Measurements from ENCODE around the gene TMEM129.
"Not testable (repeated sequence)": the region's sequence is repeated elsewhere in the genome, so short reads cannot be mapped to it uniquely, and the experiment has no call there.

Gene TMEM129

DNA sequence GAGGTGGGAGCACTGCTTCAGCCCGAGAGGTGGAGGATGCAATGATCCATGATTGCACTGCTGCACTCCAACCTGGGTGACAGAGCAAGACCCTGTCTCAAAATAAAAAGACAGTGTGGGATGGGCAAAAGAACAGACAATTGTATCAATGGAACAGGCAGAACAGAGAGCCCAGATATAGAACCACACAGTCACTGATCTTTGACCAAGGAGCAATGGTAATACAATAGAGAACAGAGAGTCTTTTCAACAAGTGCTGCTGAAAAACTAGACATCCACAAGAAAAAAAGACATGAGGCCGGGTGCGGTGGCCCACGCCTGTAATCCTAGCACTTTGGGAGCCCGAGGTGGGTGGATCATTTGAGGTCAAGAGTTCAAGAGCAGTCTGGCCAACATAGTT, 42.9 kb downstream of the TMEM129 start:
- Histone ChIP-seq H3K27me3 (ENCODE audit: control insufficient read depth, insufficient read depth, low read length, poor library complexity, severe bottlenecking) (peaks cover 12% of the 10 kb centered on the region), H3K36me3 (ENCODE audit: control insufficient read depth, insufficient read depth, low read length) (no peaks in the 10 kb centered on the region), H3K27ac (ENCODE audit: insufficient read depth, low read depth, low read length, poor library complexity, severe bottlenecking) (no peak overlapping the region), H3K4me1 (ENCODE audit: control insufficient read depth, insufficient read depth, low read length) (peaks cover 8% of the 10 kb centered on the region), H3K4me3 (ENCODE audit: insufficient read depth, low read depth, low read length) (no peak overlapping the region), H3K9me3 (ENCODE audit: control insufficient read depth, low read length) (no peaks in the 10 kb centered on the region)
- WGBS, 2 experiments, result 89 to 91% methylated on average over 5 of the region's 5 CpGs

DNA sequence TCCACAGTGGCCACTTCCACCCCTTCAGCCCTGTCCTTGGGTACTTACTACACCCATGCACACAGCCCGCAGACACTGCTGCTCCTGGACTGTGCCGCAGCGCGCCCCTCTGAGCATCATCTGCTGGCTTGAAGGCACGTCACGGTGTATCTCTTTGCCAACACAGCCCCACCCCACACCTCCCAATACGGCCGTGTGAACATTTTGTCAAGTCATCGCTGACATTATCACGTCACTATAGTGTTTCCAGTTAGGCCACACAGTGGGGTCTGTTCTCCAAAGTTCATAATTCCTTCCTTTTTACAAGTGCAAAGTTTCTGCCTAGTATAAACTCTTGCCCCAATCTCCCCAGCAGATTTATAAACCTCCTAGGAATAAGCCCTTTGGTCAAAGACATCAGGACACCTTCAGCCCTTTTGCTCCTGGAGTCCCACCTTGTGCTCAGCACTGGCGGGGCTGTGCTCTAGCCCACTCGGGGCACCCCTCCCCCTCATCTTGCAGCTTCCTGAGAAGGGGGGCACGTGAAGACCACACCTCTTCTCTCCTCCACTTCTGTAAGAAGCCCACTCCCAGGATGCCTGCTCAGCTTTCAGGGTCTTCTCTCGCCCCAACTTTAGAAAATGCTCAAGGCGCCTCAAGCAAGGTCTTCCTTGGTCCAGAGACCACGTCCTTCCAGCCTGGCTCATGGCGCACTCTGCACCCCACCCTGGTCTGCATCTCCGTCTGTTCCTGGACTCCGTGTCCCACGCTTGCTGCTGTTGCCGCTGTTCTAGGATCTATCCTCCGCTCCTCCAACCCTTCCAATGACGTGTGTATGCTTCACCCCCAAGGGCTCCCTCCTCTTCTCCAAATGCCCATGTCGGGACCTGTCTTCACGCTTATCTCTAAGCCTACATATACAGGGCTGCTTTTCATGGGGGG, 44.3 kb downstream of the TMEM129 start:
- Histone ChIP-seq H3K27me3 (ENCODE audit: control insufficient read depth, insufficient read depth, low read length, poor library complexity, severe bottlenecking) (no peaks in the 10 kb centered on the region), H3K9me3 (ENCODE audit: control insufficient read depth, low read length) (no peaks in the 10 kb centered on the region), H3K4me3 (ENCODE audit: insufficient read depth, low read depth, low read length) (no peak overlapping the region), H3K27ac (ENCODE audit: insufficient read depth, low read depth, low read length, poor library complexity, severe bottlenecking) (no peak overlapping the region), H3K4me1 (ENCODE audit: control insufficient read depth, insufficient read depth, low read length) (no peaks in the 10 kb centered on the region), H3K36me3 (ENCODE audit: control insufficient read depth, insufficient read depth, low read length) (no peaks in the 10 kb centered on the region)
- 82 to 86% methylated on average over 24 to 25 of the region's 25 CpGs for WGBS, 2 experiments

DNA sequence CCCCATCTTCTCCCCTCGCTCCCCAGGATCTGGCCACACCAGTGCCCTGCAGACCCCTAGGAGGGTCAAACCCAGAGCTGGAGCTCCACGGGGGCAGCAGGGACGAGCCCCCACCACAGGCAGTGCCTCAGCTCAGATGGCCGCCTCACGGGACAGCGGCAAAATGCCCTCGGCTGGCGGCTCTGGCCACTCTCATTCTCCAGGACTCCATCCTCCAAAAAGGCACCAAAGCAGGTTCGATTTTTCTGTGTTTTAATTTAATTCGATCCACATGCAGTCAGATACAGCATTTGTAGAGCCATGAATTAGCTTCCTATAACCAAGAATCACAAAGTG, 45.4 kb downstream of the TMEM129 start:
- WGBS, 2 experiments, result 82 to 84% methylated on average over 10 of the region's 10 CpGs
- Histone ChIP-seq H3K4me3 (ENCODE audit: insufficient read depth, low read depth, low read length) (no peak overlapping the region), H3K4me1 (ENCODE audit: control insufficient read depth, insufficient read depth, low read length) (no peaks in the 10 kb centered on the region), H3K27ac (ENCODE audit: insufficient read depth, low read depth, low read length, poor library complexity, severe bottlenecking) (no peak overlapping the region), H3K36me3 (ENCODE audit: control insufficient read depth, insufficient read depth, low read length) (no peaks in the 10 kb centered on the region), H3K27me3 (ENCODE audit: control insufficient read depth, insufficient read depth, low read length, poor library complexity, severe bottlenecking) (no peaks in the 10 kb centered on the region), H3K9me3 (ENCODE audit: control insufficient read depth, low read length) (no peaks in the 10 kb centered on the region)

DNA sequence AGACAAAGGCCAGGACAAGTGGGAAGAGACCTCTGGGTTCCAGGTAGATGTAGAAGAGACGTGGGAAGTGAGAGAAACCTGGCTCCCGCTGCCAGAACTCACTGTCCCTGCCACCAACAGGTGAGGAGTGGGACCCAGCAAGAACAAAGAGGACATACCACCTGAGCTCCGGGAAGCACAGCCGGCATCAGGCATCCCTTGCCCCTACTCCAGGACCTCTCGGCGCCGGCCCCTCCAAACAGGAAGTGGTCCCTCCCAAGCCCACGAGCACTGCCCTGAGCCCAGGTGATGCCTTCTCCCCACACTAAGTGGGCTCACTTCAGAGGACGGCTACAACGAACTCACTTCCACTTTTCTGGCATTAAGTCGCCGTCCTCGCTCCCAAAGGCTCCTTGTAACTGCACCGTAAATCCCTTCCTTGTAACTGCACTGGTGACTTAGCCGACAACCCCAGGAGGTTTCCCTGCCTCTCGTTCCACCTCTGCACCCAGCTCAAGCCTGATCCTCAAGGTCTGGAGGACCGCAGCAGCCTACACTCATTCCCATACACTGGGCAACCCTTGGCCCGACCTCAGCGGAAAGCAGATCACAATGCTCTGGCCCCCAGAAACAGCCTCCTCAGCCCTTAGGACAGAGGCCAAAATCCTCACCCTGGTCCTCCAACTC, 45.9 kb downstream of the TMEM129 start:
- H3K27ac ChIP-seq (ENCODE audit: insufficient read depth, low read depth, low read length, poor library complexity, severe bottlenecking), result no peak overlapping the region
- no peaks in the 10 kb centered on the region for H3K4me1 ChIP-seq (ENCODE audit: control insufficient read depth, insufficient read depth, low read length)
- no peak overlapping the region for H3K4me3 ChIP-seq (ENCODE audit: insufficient read depth, low read depth, low read length)
- 92 to 93% methylated on average over 19 of the region's 19 CpGs for WGBS, 2 experiments
- H3K36me3 ChIP-seq (ENCODE audit: control insufficient read depth, insufficient read depth, low read length), result no peaks in the 10 kb centered on the region
- no peaks in the 10 kb centered on the region for H3K9me3 ChIP-seq (ENCODE audit: control insufficient read depth, low read length)
- H3K27me3 ChIP-seq (ENCODE audit: control insufficient read depth, insufficient read depth, low read length, poor library complexity, severe bottlenecking), result no peaks in the 10 kb centered on the region

DNA sequence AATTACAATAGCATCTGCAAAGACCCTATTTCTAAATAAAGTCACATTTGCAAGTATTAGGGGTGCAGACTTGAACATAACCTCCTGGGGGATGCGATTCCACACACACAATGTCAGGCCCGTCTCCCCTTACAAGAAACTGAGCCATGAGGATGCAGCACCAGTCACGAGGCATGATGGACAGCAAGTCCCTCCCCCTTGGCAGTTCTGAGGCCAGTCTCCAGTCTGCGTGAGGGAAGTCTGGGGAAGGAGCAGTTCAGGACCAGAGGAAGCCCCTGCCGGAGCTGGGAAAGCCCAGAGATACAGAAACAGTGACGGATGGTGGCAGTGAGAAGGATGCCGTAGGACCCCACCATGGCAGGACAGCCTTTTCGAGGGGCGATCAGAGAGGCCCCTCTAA, 46.4 kb downstream of the TMEM129 start:
- Histone ChIP-seq H3K4me3 (ENCODE audit: insufficient read depth, low read depth, low read length) (no peak overlapping the region), H3K36me3 (ENCODE audit: control insufficient read depth, insufficient read depth, low read length) (no peaks in the 10 kb centered on the region), H3K27me3 (ENCODE audit: control insufficient read depth, insufficient read depth, low read length, poor library complexity, severe bottlenecking) (no peaks in the 10 kb centered on the region), H3K9me3 (ENCODE audit: control insufficient read depth, low read length) (no peaks in the 10 kb centered on the region), H3K4me1 (ENCODE audit: control insufficient read depth, insufficient read depth, low read length) (no peaks in the 10 kb centered on the region), H3K27ac (ENCODE audit: insufficient read depth, low read depth, low read length, poor library complexity, severe bottlenecking) (no peak overlapping the region)
- WGBS, 2 experiments, result 66 to 69% methylated on average over 9 of the region's 9 CpGs

DNA sequence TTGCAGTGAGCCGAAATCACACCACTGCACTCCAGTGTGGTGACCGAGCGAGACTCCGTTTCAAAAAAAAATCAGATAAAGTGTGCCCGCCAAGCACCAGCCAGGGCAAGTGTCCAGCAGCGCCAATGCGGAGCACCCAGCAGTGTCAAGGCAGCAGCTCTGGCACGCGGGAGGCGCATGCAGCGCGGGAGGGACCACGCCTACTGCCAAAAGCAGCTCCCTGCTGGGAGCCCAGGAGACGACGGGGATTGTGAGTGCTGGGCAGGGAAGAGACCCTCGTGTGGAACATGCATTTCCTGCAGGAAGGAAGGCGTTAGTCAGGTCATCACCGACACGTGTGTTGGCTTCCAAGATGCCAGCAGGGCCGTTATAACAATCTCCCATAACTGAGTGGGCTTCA, 47.5 kb downstream of the TMEM129 start:
- no peaks in the 10 kb centered on the region for H3K4me1 ChIP-seq (ENCODE audit: control insufficient read depth, insufficient read depth, low read length)
- H3K9me3 ChIP-seq (ENCODE audit: control insufficient read depth, low read length), result no peaks in the 10 kb centered on the region
- H3K36me3 ChIP-seq (ENCODE audit: control insufficient read depth, insufficient read depth, low read length), result no peaks in the 10 kb centered on the region
- H3K4me3 ChIP-seq (ENCODE audit: insufficient read depth, low read depth, low read length), result no peak overlapping the region
- WGBS, 2 experiments, result 87 to 90% methylated on average over 20 of the region's 20 CpGs
- H3K27me3 ChIP-seq (ENCODE audit: control insufficient read depth, insufficient read depth, low read length, poor library complexity, severe bottlenecking), result no peaks in the 10 kb centered on the region
- H3K27ac ChIP-seq (ENCODE audit: insufficient read depth, low read depth, low read length, poor library complexity, severe bottlenecking), result no peak overlapping the region

DNA sequence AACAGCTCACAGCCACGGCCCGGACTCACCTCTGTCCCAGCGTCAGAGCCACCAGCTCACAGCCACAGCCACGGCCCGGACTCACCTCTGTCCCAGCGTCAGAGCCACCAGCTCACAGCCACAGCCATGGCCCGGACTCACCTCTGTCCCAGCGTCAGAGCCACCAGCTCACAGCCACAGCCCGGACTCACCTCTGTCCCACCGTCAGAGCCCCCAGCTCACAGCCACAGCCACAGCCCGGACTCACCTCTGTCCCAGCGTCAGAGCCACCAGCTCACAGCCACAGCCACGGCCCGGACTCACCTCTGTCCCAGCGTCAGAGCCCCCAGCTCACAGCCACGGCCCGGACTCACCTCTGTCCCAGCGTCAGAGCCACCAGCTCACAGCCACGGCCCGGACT, 50.1 kb downstream of the TMEM129 start:
- not testable (repeated sequence) for H3K4me3 ChIP-seq (ENCODE audit: insufficient read depth, low read depth, low read length); H3K9me3 ChIP-seq (ENCODE audit: control insufficient read depth, low read length); H3K4me1 ChIP-seq (ENCODE audit: control insufficient read depth, insufficient read depth, low read length); H3K36me3 ChIP-seq (ENCODE audit: control insufficient read depth, insufficient read depth, low read length); H3K27me3 ChIP-seq (ENCODE audit: control insufficient read depth, insufficient read depth, low read length, poor library complexity, severe bottlenecking); H3K27ac ChIP-seq (ENCODE audit: insufficient read depth, low read depth, low read length, poor library complexity, severe bottlenecking)
- WGBS, 2 experiments, result 89 to 95% methylated on average over 18 of the region's 20 CpGs

DNA sequence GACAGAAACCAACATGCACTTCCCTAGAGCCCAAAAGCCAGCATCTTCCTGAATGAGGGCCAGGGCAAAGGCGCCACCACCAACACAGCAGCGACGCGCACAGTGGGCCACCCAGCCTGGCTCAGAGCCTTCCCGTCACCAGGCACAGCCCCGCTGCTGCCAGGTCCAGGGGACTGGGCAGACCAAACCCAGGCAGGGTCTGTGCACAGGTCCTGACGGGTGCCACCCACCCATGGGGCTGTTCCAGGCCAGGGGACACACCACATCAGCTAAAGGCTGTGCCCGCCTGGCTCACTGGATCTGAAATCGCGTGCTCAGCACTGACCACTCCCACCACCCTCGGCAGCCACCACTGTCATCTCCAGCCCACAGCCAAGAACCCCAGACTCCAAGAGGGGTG, 50.8 kb downstream of the TMEM129 start:
- Histone ChIP-seq H3K27me3 (ENCODE audit: control insufficient read depth, insufficient read depth, low read length, poor library complexity, severe bottlenecking) (no peaks in the 10 kb centered on the region), H3K9me3 (ENCODE audit: control insufficient read depth, low read length) (no peaks in the 10 kb centered on the region), H3K27ac (ENCODE audit: insufficient read depth, low read depth, low read length, poor library complexity, severe bottlenecking) (no peak overlapping the region), H3K4me3 (ENCODE audit: insufficient read depth, low read depth, low read length) (no peak overlapping the region), H3K36me3 (ENCODE audit: control insufficient read depth, insufficient read depth, low read length) (no peaks in the 10 kb centered on the region), H3K4me1 (ENCODE audit: control insufficient read depth, insufficient read depth, low read length) (no peaks in the 10 kb centered on the region)
- 92 to 94% methylated on average over 11 of the region's 11 CpGs for WGBS, 2 experiments

DNA sequence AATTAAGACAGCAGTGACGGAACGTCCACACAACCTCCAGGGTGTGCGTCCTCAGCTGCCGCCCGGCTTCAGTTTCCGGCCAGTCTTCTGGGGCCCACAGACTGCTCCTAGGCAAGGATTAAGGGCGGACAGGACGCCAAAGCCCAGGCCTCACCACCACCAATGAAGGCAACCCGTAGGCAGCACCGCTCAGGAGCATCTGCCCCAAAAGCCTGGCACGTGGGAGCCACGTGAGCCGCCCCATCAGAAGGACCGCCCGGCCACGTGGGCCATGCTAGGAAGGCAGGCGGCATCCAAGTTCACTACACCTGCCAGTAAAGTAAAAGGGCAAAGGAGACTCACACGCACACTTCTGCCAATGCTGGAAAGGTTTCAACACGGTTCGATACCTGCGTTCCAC, 51.3 kb downstream of the TMEM129 start:
- Histone ChIP-seq H3K36me3 (ENCODE audit: control insufficient read depth, insufficient read depth, low read length) (no peaks in the 10 kb centered on the region), H3K27me3 (ENCODE audit: control insufficient read depth, insufficient read depth, low read length, poor library complexity, severe bottlenecking) (no peaks in the 10 kb centered on the region), H3K9me3 (ENCODE audit: control insufficient read depth, low read length) (no peaks in the 10 kb centered on the region), H3K4me3 (ENCODE audit: insufficient read depth, low read depth, low read length) (no peak overlapping the region), H3K27ac (ENCODE audit: insufficient read depth, low read depth, low read length, poor library complexity, severe bottlenecking) (no peak overlapping the region), H3K4me1 (ENCODE audit: control insufficient read depth, insufficient read depth, low read length) (no peaks in the 10 kb centered on the region)
- 93 to 95% methylated on average over 21 of the region's 21 CpGs for WGBS, 2 experiments

DNA sequence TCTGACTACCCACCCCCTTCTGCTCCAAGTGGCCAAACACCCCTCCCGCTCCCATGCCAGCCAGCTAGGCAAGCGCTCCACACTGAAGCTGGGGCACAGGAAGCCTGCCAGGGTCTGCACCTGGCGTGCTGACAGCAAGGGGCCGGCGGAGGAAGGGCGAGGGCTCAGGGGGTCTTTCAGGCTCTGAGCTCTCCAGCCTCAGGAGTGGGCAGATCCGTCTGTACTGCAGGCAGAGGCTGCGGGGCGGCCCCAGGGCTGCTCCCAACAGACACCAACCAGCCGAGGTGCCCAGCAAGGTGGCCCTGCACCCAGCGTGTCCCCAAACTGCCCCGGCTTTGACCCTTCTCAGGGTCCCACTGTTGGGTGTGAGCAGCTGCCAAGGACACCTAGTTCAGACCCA, 51.9 kb downstream of the TMEM129 start:
- WGBS, 2 experiments, result 91 to 93% methylated on average over 12 of the region's 12 CpGs
- Histone ChIP-seq H3K36me3 (ENCODE audit: control insufficient read depth, insufficient read depth, low read length) (no peaks in the 10 kb centered on the region), H3K27ac (ENCODE audit: insufficient read depth, low read depth, low read length, poor library complexity, severe bottlenecking) (no peak overlapping the region), H3K4me3 (ENCODE audit: insufficient read depth, low read depth, low read length) (no peak overlapping the region), H3K9me3 (ENCODE audit: control insufficient read depth, low read length) (no peaks in the 10 kb centered on the region), H3K27me3 (ENCODE audit: control insufficient read depth, insufficient read depth, low read length, poor library complexity, severe bottlenecking) (no peaks in the 10 kb centered on the region), H3K4me1 (ENCODE audit: control insufficient read depth, insufficient read depth, low read length) (no peaks in the 10 kb centered on the region)

All from ectodermal cell (in vitro differentiated cells).